Right ventricle myocardium superior (tissue), 1 donor: ENCODE results near the gene EXOC3L4. TPM values are rescaled to one million over a fixed set of nuclear protein-coding genes. Genes with fewer than 3 reads are reported as not detected.

Source experiments
- ATAC-seq: fragments of 200-7000 bp; cut with Tn5 transposase; one replicate; pipeline ENCODE4 v1.9.1; 2020; ENCODE audit warnings: mild to moderate bottlenecking; ENCODE audit not compliant: poor library complexity
- DNase-seq: peaks from one replicate; pipeline ENCODE4 v3.0.0-alpha.2; 2020
- intact Hi-C: fragments of 100-400 bp; cut with DNase I; formaldehyde crosslinking; loops from one replicate; pipeline ENCODE4 v1.11.2; 2022
- total RNA-seq: library from RNA; stranded (reverse); fragmentation: NEBNext Ultra II Directional; extraction: Animal tissue kit (Norgen Biotek cat#: 25700); gene quantifications from one replicate; pipeline ENCODE4 v1.2.1, GENCODE V29; 2021
- donor health status: DM: no; HTN: yes; CAD: no; lungs with severe emphysema.

EXOC3L4 gene
- total RNA-seq, 1 donor from 2014 or later = 0.38 TPM

DNA sequence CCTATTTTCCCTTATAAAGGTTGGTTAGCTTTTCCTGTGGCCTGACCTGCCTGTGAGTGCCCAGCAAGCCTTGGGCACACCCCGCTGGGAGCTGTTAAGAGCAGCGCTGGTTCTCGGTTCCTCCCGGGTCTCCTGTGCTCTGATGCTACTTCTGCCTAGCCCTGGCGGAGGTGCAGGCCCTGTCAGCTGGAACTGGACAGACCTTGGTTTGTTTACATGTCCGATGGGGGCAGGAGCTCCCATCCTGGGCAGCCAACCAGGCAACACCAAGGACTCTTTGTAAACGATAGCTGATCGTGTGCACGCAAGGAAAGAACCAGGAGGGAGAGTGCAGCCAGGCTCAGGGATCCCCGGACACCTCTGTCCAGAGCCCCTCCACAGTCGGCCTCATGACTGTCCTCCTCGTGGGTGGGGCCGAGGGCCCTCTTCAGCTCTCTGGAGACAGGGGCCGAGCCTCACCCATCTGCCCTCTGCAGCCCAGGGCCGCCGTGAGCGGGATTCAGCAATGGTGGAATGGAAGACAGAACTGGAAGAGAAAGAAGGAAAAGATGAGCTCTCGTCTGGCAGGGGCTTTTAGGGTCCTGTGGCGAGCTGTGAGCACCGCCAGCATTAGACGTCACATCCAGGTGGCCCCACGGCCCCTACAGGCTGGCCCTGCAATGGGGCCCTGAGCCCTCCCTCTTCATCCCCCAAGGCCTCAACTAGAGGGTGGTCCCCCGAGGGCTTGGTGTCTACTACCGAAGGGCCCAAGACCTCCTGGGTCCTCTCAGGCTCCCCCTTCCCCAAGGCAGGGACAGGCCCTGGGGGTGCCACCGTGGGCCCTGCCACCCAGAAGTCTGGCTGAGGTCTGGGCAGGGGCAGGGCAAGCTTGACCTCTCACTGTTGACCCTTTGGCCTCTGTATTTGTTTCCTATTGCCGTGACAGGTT is 41.1 kb downstream of the EXOC3L4 start:
- DNase-seq (no peak), ATAC-seq (no peak)
- intact Hi-C loops = no loop called here

DNA sequence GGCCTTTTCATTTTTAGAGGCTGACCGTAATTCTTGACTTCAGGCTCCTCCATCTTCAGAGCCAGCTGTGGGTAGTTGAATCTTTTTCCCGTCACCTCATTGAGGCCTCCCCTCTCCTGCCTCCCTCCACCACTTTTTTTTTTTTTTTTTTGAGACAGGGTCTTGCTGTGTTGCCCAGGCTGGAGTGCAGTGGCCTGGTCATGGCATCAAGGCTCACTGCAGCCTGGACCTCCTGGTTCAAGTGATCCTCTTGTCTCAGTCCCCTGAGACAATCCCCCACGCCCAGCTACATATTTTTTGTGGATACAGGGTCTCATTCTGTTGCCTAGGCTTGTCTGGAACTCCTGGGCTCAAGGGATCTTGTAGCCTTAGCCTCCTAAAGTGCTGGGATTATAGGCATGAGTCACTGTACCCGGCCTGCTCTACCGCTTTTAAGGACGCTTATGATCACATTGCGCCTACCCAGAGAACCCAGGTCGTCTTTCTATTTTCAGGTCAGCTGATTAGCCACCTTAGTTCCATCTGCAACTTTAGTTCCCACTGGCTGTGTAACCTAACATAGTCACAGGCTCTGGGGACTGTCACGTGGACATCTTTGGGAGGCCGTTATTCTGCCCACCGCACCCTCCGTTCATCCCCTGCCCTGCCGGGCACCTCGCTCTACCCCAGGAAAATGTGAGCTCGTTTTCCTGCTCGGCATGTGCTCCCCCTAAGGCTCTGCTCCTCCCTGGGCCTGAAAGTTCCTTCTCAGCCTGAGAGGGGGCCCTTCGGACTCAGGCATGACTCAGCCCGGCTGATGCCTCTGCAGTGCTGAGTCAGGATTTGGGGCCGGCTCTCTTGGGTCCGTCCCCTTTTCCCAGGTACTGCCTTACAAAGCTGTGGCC is 42.1 kb downstream of the EXOC3L4 start:
- intact Hi-C loops = no loop called here
- ATAC-seq (peak; percentile 55), DNase-seq (no peak)

DNA sequence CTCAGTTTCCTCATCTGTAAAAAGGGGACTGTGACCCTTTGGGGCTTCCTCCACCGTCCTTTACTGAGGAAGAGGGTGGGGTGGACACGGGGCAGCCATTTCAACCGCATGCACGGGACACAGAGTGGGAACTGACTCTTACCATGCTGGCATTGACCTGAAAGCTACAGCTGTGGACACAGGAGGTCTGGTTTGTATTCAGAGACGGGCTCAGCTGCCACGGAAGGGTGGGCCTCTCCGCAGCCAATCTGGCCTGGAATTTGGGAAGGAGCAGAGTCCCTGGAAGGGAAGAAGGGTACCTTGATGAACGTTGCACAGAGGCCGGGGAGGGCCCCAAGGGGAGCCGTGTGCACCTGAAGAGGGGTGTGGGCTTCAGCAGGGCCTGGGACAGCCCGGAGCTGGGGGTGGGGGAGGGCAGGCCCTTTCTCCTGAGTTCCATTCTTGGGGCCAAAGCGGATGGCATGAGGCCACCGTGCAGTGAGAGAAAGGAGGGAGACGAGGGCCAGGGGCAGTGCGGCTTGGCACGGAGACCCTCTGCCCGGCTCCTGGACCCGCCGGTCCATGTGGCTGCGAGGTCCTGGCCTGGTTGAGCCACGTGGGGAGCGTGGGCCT is 43.3 kb downstream of the EXOC3L4 start:
- DNase-seq (no peak), ATAC-seq (peak; percentile 34)
- intact Hi-C loops = no loop called here

DNA sequence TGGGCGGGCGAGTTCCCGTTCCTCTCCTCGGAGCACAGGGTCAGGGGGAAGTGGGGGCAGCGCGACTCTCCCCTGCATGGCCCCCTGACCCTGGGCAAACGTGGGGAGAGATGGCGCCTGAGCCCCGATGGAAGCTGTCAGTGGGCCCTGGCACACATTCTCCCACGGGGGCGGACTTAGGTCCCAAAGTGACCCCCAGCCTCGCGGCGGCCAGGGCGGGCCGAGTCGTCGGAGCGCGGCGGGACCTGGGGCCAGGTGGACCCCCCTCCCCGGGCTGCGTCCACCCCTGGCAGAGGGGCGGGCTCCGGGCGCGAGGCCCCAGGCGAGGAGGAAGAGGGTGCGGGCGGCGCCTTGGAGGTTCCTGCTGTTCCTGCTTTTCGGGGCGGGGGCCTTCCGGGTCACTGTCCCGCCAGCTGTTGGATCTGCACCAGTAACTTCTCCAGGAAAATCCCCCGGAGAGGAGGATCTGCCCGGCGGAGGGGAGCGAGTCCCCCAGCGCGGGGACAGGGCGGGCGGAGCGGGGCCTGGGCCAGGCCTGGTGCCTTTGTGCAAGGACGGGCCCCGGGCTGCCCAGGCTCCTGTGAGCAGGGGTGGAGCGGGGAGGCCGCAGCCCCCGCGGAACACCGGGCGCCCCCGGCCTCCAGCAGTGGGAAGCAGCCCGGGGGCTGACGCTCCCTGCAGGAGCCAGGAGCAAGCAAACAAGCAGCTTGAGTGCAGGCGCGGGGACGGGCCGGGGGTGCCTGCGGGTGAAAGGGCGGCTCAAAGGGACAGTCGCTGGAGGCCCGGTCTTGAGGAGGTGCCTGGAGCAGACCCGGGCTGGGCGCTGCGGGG is 44.0 kb downstream of the EXOC3L4 start:
- DNase-seq = no peak
- ATAC-seq = peak; percentile 22
- intact Hi-C loops = no loop called here

DNA sequence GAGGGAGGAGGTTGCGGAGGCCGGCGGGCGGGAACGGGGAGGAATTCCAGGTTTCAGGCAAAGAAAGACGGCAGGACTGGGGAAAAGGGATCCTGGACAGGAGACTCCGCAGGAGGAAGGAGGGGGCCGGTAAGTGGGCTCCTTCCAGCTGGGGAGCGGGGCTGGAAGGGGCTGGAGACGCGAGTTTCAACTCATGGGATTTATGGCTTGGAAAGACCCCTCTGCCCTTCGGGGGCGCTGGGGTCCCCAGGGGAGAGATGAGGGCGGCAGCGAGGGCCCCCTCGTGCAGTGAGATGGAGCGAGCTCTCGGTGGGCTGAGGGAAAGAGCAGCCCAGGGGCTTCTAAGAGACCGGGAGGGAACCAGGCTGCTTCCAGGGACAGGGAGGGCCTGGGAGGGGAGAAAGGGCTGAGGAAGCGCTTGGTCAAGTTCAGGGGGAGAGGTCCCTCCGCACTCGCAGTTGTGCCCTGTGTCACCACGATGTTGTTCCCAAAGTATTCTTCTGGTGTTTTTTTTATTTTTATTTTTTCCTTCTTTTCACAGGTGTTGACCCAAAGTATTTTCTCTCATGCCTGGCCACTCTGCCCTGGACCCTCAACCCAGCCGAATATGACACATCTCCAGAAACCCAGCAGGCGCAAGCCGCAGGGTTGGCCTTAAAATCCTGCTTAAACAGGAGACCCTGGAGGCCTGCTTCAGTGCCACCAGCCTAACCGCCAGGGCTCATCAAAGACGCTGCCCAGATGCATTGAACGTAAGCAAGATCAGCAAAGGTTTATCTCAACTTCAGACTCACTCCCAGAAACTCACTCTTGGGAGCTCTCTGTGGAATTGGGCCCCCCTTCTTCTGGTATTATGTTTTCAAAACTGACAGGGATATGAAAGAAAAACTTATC is 44.9 kb downstream of the EXOC3L4 start:
- ATAC-seq = no peak
- DNase-seq = no peak
- intact Hi-C loops = no loop called here

DNA sequence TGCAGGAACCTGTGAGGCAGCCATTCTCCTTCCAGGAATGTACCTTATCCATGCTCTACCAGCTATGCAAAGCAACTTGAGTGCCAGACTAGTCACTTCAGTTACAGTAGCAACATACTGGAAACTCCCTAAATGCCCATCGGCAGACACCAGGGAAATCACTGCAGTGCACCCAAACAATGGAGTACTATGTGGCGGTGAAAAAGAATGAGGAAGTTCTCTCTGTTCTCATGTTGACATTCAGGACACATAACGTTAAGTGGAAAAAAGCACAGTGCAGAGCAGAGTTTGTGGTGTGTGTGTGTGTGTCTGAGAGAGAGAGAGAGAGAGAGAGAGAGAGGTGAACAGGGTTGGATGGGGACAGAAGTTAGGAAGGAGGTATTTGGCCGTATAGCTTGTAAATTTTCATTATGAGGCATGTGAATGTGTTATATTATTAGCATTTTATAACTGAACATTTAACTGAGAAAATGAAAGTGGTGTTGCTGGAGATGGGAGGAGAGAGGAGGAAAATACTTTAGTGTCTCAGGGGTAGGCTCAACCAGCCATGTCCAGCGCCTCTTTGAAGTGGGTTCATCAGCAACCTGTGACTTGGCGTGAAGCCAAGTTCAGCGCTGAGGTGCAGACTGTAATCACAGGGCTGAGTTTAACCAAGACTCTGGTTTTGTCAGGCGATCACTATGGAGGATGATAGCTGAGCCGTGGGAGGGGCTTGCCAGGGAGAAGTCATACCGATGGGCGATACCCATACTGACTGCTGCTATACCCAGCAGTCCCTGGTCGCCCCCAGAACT is 46.0 kb downstream of the EXOC3L4 start:
- no peak for DNase-seq
- ATAC-seq = no peak
- intact Hi-C loops = no loop called here

DNA sequence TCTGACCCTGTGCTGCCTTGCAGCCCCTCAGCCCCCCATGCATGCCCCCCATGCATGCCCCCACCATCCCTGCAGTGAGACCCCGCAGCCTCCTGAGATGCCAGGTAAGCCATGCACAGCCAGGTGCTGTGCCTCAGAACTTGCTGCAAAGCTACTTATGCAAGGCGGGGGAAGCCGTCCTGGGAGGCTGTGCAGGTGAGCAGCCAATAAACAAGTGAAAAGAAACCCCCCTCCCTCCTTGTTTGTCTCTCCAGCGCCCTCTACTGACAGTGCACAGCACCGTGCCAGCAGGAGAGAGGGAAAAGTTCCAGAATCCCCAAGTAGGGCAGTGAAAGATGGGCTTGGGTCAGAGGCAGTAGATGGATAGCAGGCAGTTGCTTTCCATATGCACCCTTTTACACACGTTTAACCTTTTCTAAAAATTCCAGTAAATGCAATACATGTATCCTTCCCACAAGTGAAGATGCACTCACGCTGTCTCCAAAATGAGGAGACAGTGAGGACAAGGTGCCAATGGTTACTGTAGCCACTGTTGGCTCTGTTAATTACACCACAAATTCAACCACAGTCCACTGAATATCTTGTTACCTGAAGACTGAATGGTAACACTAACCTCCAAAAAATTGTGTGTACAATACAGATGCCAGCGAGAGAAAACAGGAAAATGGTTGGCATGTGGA is 46.7 kb downstream of the EXOC3L4 start:
- intact Hi-C loops = no loop called here
- ATAC-seq (no peak), DNase-seq (no peak)

DNA sequence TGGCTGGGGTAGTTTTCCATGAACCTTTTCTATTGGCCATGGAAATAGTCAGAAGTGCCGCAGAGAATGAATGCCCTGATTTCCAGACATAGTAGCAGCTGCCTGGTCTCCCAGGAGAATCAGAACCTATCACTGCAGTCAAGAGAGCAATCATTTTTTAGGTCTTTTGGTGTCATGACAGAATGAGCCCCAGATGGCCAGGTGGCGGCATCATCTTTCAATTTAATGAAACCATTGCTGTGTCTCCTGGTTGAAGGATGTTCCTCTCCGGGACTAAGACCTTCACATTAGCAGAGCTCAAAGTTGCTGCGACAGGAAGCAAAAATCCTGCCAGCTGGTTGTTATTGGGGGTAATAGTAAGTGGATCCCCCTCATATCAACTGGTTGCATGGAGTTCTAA is 47.5 kb downstream of the EXOC3L4 start:
- intact Hi-C loops = no loop called here
- DNase-seq (no peak), ATAC-seq (no peak)

DNA sequence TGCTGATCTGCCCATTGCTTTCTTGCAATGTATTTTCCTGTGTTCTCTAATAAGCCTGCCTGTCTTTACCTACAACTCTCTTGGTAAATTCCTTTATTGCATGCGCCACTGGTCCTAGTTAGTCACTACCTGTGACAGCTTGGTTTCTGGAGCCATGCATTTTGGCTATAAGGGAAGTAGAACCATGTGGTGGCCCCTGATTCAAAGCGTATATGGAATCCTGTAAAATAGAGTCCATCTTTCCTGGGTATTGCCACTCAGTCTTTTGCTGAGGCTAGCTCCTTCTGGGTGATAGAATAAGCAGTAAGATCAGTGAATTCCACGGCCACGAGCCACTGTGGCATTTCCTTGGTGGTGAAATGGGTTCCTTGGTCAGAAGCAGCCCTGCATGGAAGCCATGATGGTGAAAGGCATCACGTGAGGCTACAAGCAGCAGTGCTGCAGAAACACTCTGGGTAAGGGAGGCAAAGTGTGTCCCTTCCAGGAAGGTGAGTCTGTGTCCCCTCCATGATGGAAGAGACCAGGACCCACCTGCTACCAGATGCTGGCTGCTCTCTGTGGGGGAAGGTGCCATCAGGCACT is 48.3 kb downstream of the EXOC3L4 start:
- intact Hi-C loops = no loop called here
- DNase-seq = no peak
- no peak for ATAC-seq

DNA sequence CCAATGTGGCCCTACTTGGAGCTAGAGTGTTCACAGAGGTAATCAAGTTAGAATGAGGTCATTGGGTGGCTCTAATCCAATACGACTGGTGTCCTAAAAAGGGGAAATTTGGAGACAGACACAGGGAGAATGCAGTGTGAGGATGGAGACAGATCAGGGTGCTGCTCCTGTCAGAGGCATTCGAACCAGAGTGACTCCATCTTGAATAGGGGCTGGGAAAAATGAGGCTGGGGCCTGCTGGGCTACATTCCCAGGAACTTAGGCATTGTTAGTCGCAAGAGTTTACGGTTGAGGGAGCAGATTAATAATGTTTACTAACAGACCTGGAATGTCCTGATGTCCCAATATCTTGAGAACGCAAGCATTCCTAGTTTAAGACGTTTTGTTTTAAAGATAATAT is 49.0 kb downstream of the EXOC3L4 start:
- intact Hi-C loops = no loop called here
- no peak for ATAC-seq
- no peak for DNase-seq

DNA sequence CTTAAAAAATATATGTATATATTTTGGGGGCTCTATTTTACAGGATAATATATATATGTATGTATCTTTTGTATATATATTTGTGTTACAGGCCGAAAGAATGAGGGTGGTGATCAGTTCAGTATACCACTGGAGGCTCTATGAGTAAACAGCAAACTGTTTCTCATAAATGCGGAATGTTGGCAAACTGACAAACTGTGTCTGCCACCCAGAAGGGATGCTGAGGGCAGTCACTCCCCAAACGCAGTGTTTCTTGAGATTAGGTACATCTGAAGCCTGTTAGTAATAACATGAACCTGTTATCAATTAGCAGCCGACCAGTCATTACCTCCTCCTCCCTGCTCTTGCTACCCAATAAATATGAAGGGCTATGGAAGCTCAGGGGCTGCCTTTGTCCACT is 49.6 kb downstream of the EXOC3L4 start:
- DNase-seq = no peak
- no peak for ATAC-seq
- intact Hi-C loops = no loop called here

DNA sequence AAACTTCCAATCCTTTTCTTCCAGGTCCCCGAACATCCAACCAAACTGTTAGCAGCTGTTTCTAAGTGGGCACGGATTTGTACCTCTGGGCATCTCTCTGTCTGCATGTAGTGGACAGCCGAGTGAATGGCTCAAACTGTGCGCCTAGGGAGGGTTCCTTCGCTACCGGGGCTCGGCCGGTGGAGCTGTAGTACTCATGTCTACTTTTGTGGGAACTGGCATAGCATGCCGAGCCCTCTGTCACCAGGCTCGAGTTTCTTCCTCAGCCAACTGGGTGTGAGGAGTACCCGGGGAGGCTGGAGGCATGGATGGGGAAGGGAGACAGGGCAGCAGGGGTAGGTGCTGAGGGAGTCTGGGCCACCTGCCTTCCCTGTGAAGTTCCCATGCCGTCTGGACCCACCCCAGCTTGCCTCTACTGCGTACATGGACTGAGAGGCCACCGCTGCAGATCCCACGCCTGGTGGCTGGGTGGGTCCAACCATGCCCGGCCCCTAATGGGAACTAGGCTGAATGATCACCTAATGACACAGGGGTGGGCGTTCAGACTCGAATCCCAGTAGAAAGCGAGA is 51.7 kb downstream of the EXOC3L4 start:
- DNase-seq (no peak), ATAC-seq (no peak)

DNA sequence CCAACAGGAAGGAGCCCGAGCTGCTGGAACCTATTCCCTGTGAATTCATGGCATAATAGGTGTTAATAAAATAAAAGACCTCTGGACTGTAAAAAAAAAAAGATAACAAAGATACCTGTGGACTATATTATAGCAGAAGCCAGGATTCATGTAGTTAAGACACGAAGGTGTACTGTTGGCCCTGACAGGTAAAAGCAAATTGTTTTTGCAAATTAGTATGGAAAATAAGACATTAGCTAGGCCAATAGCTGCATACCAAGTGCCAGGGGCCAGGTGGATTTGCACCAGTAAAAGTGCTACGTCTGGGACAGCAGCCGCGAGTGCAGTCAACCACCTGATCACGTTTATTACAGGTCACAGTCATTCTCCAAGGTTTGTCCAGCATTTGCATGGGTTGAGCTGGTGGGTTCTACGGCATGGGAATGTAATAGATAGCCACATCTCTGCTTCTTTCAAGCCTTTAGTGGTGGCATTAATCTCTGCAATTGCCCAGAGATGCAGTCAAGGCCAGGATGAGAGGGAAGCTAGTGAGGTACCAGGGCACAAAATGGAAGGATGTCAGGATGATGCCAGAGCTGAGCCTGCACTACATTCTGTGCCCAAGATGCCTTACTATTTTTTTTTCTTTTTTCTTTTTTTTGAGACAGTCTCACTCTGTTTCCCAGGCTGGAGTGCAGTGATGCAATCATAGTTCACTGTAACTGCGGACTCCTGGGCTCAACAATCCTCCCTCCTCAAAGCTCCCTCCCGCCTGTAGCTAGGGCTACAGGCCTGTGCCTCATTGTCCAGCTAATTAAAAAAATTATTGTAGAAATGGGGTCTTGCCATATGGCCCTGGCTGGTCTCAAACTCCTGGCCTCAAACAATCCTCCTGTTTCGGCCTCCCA is 55.1 kb downstream of the EXOC3L4 start:
- intact Hi-C loops = no loop called here
- no peak for DNase-seq

More for the DNA sequence above, 51.7 kb downstream of the EXOC3L4 start:
- intact Hi-C loops = no loop called here

DNA sequence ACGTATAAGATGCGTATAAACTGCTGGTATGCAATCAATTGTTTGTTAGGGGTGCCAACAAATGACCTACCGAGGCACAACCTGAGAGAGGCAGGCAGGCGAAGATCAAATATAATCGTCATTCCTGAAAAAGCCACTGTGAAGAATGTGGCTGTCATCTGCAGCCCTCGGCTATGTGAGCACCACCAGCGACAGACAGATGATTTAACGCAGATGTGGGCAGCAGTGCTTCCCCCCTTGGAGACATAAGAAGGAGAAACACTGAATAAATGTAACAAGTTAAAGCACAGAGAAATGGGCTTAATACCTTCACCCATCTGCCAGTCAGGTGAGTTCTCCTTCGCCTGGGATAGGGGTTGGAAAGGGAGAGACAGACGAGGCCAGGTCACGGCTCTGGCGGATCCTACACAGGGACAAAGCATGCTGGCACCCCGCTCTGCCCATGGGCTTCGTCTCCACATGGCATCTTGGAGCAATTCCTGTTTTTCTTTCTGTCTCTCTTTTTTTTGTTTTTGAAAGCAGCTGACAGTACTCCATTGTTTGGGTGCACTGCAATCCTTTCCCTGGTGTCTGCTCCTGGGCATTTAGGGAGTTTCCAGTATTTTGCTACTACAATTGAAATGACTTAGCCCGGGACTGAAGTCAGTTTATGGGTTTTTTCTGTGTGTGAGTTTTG is 56.9 kb downstream of the EXOC3L4 start:
- no peak for ATAC-seq
- DNase-seq = no peak
- intact Hi-C loops = no loop called here

More for the DNA sequence above, 55.1 kb downstream of the EXOC3L4 start:
- no peak for ATAC-seq
